H9 (cell line): ENCODE data around the gene BSG. TPM values are rescaled to one million over a fixed set of nuclear protein-coding genes. Genes with fewer than 3 reads are reported as not detected.

Experiments used
- DNase-seq: peaks from one replicate; pipeline ENCODE4 v3.0.0-alpha.2; 2017
- H2AFZ ChIP-seq: one replicate; pipeline ENCODE4 v1.6.1; 2013; ENCODE audit warnings: mild to moderate bottlenecking, low read length, control low read depth, moderate library complexity
- H2AK5ac ChIP-seq: 2 replicates; pipeline ENCODE4 v1.6.1; 2013; ENCODE audit warnings: low read length, control low read depth, mixed read lengths; ENCODE audit not compliant: insufficient read length
- H2BK120ac ChIP-seq: one replicate; pipeline ENCODE4 v1.6.1; 2013; ENCODE audit warnings: low read depth, mild to moderate bottlenecking, low read length, control low read depth, inconsistent platforms; ENCODE audit not compliant: poor library complexity, severe bottlenecking
- H2BK12ac ChIP-seq: 2 replicates; pipeline ENCODE4 v1.6.1; 2013; ENCODE audit warnings: low read length, control low read depth, mixed read lengths, low read depth; ENCODE audit not compliant: insufficient read length
- H2BK15ac ChIP-seq: 2 replicates; pipeline ENCODE4 v1.6.1; 2013; ENCODE audit warnings: low read depth, low read length, control low read depth
- H2BK20ac ChIP-seq: one replicate; pipeline ENCODE4 v1.6.1; 2013; ENCODE audit warnings: low read depth, mild to moderate bottlenecking, low read length, control low read depth, inconsistent platforms; ENCODE audit not compliant: poor library complexity, severe bottlenecking
- H2BK5ac ChIP-seq: 2 replicates; pipeline ENCODE4 v1.6.1; 2013; ENCODE audit warnings: low read length, control low read depth, mixed read lengths; ENCODE audit not compliant: insufficient read length
- H3K14ac ChIP-seq: 2 replicates; pipeline ENCODE4 v1.6.1; 2013; ENCODE audit warnings: low read length, control low read depth; ENCODE audit not compliant: insufficient read depth
- H3K18ac ChIP-seq: 2 replicates; pipeline ENCODE4 v1.6.1; 2013; ENCODE audit warnings: low read depth, mild to moderate bottlenecking, mixed read lengths, low read length, control low read depth; ENCODE audit not compliant: insufficient read length
- H3K23ac ChIP-seq: 2 replicates; pipeline ENCODE4 v1.6.1; 2013; ENCODE audit warnings: low read length, control low read depth, mixed read lengths, low read depth; ENCODE audit not compliant: insufficient read length
- H3K23me2 ChIP-seq: 2 replicates; pipeline ENCODE4 v1.6.1; 2013; ENCODE audit warnings: low read depth, mild to moderate bottlenecking, mixed read lengths, low read length, control low read depth; ENCODE audit not compliant: insufficient read length, poor library complexity, severe bottlenecking
- H3K27ac ChIP-seq: 2 replicates; pipeline ENCODE4 v1.5.1; 2013; ENCODE audit warnings: low read length, control low read depth, mixed read lengths, low read depth; ENCODE audit not compliant: insufficient read length
- H3K27me3 ChIP-seq: 2 replicates; pipeline ENCODE4 v1.6.1; 2013; ENCODE audit warnings: low read length, control low read depth, inconsistent platforms; ENCODE audit not compliant: insufficient read depth
- H3K4ac ChIP-seq: 2 replicates; pipeline ENCODE4 v1.6.1; 2013; ENCODE audit warnings: low read depth, mild to moderate bottlenecking, control low read depth, inconsistent platforms, low read length, moderate library complexity
- H3K4me1 ChIP-seq: 2 replicates; pipeline ENCODE4 v1.6.1; 2013; ENCODE audit warnings: low read length, control low read depth, inconsistent platforms; ENCODE audit not compliant: insufficient read depth
- H3K4me2 ChIP-seq: 2 replicates; pipeline ENCODE4 v1.6.1; 2013; ENCODE audit warnings: low read length, control low read depth, mixed read lengths; ENCODE audit not compliant: insufficient read length, insufficient read depth
- H3K56ac ChIP-seq: 2 replicates; pipeline ENCODE4 v1.6.1; 2013; ENCODE audit warnings: low read depth, mild to moderate bottlenecking, mixed read lengths, low read length, control low read depth; ENCODE audit not compliant: insufficient read length
- H3K79me1 ChIP-seq: 2 replicates; pipeline ENCODE4 v1.6.1; 2013; ENCODE audit warnings: low read depth, mild to moderate bottlenecking, moderate library complexity, low read length, control low read depth, inconsistent platforms; ENCODE audit not compliant: insufficient read depth, poor library complexity, severe bottlenecking
- H3K79me2 ChIP-seq: 2 replicates; pipeline ENCODE4 v1.6.1; 2013; ENCODE audit warnings: low read length, control low read depth, inconsistent platforms; ENCODE audit not compliant: insufficient read depth
- H3K9ac ChIP-seq: 2 replicates; pipeline ENCODE4 v1.6.1; 2013; ENCODE audit warnings: low read length, control low read depth, mixed read lengths; ENCODE audit not compliant: insufficient read length; ENCODE audit errors: extremely low read depth
- H3K9me3 ChIP-seq: one replicate; pipeline ENCODE4 v1.6.1; 2013; ENCODE audit warnings: low read depth, low read length, inconsistent platforms; ENCODE audit not compliant: control insufficient read depth
- H3T11ph ChIP-seq: one replicate; pipeline ENCODE4 v1.6.1; 2013; ENCODE audit warnings: mild to moderate bottlenecking, low read length, control low read depth, inconsistent platforms
- H4K20me1 ChIP-seq: one replicate; pipeline ENCODE4 v1.6.1; 2013; ENCODE audit not compliant: control insufficient read depth, insufficient read length, insufficient read depth
- H4K5ac ChIP-seq: 2 replicates; pipeline ENCODE4 v1.6.1; 2013; ENCODE audit warnings: low read depth, mild to moderate bottlenecking, mixed read lengths, low read length, control low read depth; ENCODE audit not compliant: insufficient read length
- H4K8ac ChIP-seq: replicated peaks from 2 replicates; pipeline ENCODE4 v1.6.1; 2013; ENCODE audit warnings: low read length, control low read depth, mixed read lengths, low read depth; ENCODE audit not compliant: insufficient read length
- H4K91ac ChIP-seq: 2 replicates; pipeline ENCODE4 v1.6.1; 2013; ENCODE audit warnings: low read depth, mild to moderate bottlenecking, moderate library complexity, mixed read lengths, low read length, control low read depth; ENCODE audit not compliant: insufficient read length
- H3K27ac Mint-ChIP-seq, 3 experiments: 2 replicates in 2 of 3; 3 replicates in 1 of 3; pipeline ENCODE4 v1.8.0; 2020 to 2021; ENCODE audit warnings: mixed read lengths in 3 of 3, mild to moderate bottlenecking in 1 of 3, moderate library complexity in 1 of 3
- H3K27me3 Mint-ChIP-seq: 2 replicates; pipeline ENCODE4 v1.8.0; 2021; ENCODE audit warnings: low read depth, mild to moderate bottlenecking, moderate library complexity, mixed read lengths
- H3K36me3 Mint-ChIP-seq, 3 experiments: 2 replicates in 2 of 3; 3 replicates in 1 of 3; pipeline ENCODE4 v1.8.0; 2020 to 2021; ENCODE audit warnings: low read depth in 3 of 3, mixed read lengths in 3 of 3; ENCODE audit not compliant: insufficient read depth in 1 of 3
- H3K4me1 Mint-ChIP-seq, 2 experiments: 2 replicates each; pipeline ENCODE4 v1.8.0; 2020; ENCODE audit warnings: mixed read lengths in 2 of 2
- H3K4me3 Mint-ChIP-seq, 2 experiments: 2 replicates in 1 of 2; 3 replicates in 1 of 2; pipeline ENCODE4 v1.8.0; 2020 to 2021; ENCODE audit warnings: mild to moderate bottlenecking in 2 of 2, mixed read lengths in 2 of 2, moderate library complexity in 1 of 2
- H3K9me3 Mint-ChIP-seq, 2 experiments: 2 replicates in 1 of 2; 3 replicates in 1 of 2; pipeline ENCODE4 v1.8.0; 2020; ENCODE audit warnings: mild to moderate bottlenecking in 2 of 2, mixed read lengths in 2 of 2, moderate library complexity in 1 of 2
- CTCF ChIP-seq: fragments of 200-600 bp; sonication (generic); conservative IDR thresholded peaks from 3 replicates; pipeline ENCODE4 v1.8.0; 2021; ENCODE audit warnings: antibody characterized with exemption, mild to moderate bottlenecking
- WGBS: extraction: QIAGEN DNeasy Blood & Tissue Kit; methylation state at CpG from one replicate; pipeline ENCODE4 v1.1.7; 2013; ENCODE audit warnings: missing lambda C conversion rate, low lambda C conversion rate, mixed read lengths; ENCODE audit not compliant: insufficient read length; ENCODE audit errors: extremely low coverage; 5-methylcytosine and 5-hydroxymethylcytosine counted together
- total RNA-seq: library from RNA; stranded (reverse); gene quantifications from 2 replicates; pipeline ENCODE4 v1.2.1, GENCODE V29; 2021

Gene BSG
- total RNA-seq, 1 experiment from 2014 or later: 715 TPM

DNA sequence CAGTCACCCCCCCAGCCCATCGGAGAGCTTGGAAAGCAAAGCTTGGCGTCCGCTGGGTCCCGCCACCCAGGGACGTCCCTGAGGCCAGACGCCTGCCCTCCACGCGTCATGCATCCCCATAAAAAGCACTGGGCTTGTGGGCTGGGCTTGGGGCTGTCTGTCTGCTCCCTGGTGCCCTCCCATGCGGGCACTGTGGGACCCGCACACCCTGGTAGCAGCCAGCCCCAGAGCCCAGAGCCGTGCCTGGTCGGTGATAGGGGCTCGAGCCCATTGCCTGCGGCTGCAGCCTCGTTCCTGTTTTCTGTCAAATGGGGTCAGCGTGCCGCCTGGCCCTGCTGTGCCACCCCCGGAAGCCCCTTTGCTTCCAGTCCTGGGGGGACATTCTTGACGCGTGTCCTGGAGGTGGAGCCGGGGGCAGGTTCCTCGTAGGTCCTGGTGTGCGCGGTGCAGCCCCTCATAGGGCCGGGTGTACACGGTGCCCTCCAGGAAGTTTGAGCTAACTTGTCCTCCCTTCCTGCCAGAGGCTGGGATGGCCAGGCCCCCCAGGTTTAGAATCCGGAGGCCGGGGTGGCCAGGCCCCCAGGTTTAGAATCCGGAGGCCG, 32.9 kb upstream of the BSG start:
- H2AFZ ChIP-seq: no peak overlapping the region
- H3K56ac ChIP-seq: no peak overlapping the region
- H4K8ac ChIP-seq: no peak overlapping the region
- H3K27me3 Mint-ChIP-seq: peaks cover 5% of the 10 kb centered on the region; the same call in 1 of the 2 replicates
- no peak overlapping the region for H4K5ac ChIP-seq
- no peak overlapping the region for H3K23ac ChIP-seq
- H3K27me3 ChIP-seq: no peaks in the 10 kb centered on the region
- no peak overlapping the region for H3K18ac ChIP-seq
- no peak overlapping the region for H2AK5ac ChIP-seq
- no peak overlapping the region for H2BK12ac ChIP-seq
- no peaks in the 10 kb centered on the region for H3K4me1 ChIP-seq
- H3K27ac ChIP-seq: no peak overlapping the region
- no peaks in the 10 kb centered on the region for H3K9me3 Mint-ChIP-seq
- peaks cover 2% of the 10 kb centered on the region; the same call in 1 of the 2 replicates for H3K79me2 ChIP-seq
- H3K79me1 ChIP-seq: no peaks in the 10 kb centered on the region
- no peak overlapping the region for H3K27ac Mint-ChIP-seq
- no peak overlapping the region for H2BK20ac ChIP-seq
- H4K91ac ChIP-seq: no peak overlapping the region
- no peak overlapping the region for H2BK5ac ChIP-seq
- no peak overlapping the region for H3K4me3 Mint-ChIP-seq
- peaks cover 0 to 2% of the 10 kb centered on the region in 2 experiments; a peak in 2 of 4 replicates for H3K4me1 Mint-ChIP-seq
- peaks cover 13 to 33% (median 33%) of the 10 kb centered on the region in 3 experiments for H3K36me3 Mint-ChIP-seq
- H3K23me2 ChIP-seq: no peaks in the 10 kb centered on the region
- WGBS: no CpG with 5 or more reads among the region's 30 CpGs
- no peak overlapping the region for H2BK120ac ChIP-seq
- no peak overlapping the region for H3K14ac ChIP-seq
- H2BK15ac ChIP-seq: no peak overlapping the region
- DNase-seq: peak; percentile 23
- TF ChIP-seq CTCF: no peak
- H3K9ac ChIP-seq: no peak overlapping the region
- no peaks in the 10 kb centered on the region for H4K20me1 ChIP-seq
- no peak overlapping the region for H3T11ph ChIP-seq
- no peaks in the 10 kb centered on the region for H3K9me3 ChIP-seq
- H3K4ac ChIP-seq: no peak overlapping the region
- H3K4me2 ChIP-seq: no peak overlapping the region
